Epidermal melanocyte (primary cell): ENCODE measurements around the gene SRD5A1.

Source experiments
- DNase-seq: peaks from one replicate; pipeline ENCODE4 v3.0.0; 2011; ENCODE audit warnings: low spot score; ENCODE audit not compliant: insufficient read length

The SRD5A1 gene

DNA sequence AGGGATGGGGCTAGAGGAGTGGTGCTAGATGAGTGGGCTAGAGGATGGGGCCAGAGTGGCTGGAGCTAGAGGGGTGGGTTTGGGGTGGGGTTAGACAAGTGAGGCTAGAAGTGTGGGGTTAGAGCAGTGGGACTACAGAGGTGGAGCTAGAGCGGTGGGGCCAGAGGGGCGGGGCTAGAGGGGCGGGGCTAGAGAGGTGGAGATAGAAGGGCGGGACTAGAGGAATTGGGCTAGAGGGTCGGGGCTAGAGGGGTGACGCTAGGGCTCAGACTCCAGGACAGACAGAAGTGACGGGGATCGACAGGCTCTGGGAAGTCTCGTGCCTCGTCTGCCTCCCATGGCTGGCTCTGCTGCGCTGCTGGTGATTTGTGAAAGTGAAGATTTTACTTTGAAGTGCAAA lies 49.0 kb downstream of the SRD5A1 start:
- DNase-seq: no peak

DNA sequence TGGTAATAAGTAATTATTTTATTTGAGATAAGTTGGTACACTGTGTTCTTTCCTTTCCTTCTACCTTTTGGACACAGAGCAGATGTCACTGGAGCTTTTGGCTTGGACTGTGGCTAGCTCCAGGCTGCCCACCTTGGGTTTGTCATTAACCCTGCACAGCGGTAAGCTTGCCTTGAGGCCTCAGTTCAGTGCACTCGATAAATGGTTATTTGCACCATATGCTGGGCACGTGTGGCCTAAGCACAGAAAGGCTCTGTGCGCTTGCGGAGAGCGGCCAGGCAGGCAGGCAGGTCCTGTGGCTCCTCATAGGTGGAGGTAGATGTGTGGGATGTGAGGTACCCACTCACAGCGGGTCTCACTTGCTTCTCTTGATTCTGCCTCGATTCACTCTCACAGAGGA lies 50.0 kb downstream of the SRD5A1 start:
- DNase-seq: no peak

DNA sequence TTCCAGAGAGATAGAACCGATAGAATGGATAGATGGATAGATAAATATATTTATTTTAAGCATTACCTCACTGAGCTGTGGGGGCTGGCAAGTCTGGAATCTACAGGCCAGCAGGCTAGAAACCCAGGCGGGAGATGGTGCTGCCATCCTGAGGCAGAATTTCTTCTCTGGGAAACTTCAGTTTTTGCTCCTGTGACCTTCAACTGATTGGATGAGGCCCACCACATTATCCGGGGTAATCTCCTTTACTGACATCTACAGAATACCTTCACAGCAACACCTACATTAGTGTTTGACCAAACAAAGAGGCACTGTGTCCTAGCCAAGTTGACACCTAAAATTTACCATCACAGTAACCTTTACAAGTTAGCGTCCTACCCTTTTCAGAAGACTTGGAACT lies 50.8 kb downstream of the SRD5A1 start:
- DNase-seq: no peak

DNA sequence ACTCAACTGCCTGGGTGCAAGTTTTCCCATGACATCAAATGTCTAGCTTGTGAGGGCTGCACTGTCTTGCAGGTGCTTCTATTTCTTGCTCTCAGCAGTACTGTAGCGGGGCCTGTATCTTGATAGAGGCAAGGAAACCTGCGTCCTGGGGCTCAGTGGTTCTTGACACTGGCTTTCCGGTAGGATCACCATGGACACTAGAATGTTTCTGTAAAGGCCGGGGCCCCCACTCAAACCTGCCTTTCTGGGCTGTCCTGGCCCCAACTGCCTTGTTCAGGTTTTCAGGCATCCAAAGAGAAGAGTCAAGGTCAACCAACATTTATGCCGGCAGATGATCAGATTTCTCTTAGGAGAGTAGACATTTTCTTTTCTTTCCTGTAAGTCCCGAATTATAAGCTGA lies 53.3 kb downstream of the SRD5A1 start:
- no peak for DNase-seq

DNA sequence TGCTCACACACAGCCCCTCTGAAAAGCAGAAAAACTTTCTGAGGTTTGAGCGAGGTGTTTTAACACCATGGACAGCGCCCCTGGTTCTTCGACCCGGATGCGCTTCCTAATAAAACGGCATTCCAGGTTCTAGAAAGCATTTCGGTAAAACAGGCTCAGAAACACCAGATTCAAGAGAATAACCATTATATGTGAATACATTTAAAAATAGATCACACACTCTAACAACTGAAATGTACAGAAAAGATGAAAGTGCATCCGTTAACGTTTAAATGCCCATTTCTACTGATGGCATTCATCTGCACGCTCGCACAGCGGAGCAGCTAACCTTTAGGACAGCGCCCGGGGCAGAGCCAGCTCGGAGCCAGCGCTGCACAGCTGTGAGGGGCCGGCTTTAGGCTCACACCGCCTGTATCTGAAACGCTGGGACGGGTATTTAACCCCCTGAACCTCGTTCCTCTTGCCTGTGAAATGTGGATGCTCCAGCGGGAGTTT lies 53.7 kb downstream of the SRD5A1 start:
- DNase-seq: no peak

DNA sequence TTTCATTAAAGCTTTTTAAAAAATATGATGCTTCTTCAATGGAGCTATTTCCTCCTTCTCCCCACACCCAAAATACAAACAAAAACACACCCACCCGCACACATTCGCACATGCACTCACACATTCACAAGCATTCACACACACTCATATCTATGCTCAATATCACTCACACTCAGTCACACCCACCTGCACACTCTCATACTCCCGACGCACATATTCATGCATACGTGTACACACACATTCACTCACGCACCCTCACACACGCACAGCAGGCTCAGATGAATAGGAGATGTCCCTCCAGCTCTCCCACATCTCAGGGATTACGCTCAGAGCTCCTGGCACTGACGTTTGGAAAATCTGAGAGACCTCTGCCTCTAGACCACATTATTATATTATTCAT lies 54.3 kb downstream of the SRD5A1 start:
- DNase-seq: no peak

DNA sequence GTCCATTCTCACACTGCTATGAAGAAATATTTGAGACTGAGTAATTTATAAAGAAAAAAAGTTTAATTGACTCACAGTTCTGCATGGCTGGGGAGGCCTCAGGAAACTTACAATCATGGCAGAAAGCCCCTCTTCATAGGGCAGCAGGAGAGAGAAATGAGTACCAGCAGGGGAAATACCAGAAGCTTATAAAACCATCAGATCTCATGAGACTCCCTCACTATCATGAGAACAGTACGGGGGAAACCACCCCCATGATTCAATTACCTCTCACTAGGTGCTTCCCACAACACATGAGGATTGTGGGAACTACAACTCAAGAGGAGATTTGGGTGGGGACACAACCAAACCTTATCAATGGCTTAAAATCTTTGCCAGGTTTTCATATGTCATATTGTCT lies 59.7 kb downstream of the SRD5A1 start:
- no peak for DNase-seq

DNA sequence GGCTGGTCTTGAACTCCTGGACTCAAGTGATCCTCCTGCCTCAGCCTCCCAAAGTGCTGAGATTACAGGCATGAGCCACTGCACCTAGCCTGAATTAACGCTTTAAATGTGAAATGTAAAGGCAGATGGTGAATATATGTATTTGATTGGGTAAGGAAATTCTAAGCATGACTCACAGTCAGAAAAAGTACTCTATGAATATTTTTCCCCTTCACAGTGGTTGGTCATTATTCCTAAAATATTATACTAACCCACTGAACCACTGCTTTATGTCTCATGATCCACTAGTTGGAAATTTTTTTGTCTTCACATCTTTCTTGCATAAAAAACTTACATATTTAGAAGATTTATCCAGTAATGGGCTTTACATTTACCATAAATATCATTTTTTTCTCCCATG lies 65.5 kb downstream of the SRD5A1 start:
- no peak for DNase-seq

DNA sequence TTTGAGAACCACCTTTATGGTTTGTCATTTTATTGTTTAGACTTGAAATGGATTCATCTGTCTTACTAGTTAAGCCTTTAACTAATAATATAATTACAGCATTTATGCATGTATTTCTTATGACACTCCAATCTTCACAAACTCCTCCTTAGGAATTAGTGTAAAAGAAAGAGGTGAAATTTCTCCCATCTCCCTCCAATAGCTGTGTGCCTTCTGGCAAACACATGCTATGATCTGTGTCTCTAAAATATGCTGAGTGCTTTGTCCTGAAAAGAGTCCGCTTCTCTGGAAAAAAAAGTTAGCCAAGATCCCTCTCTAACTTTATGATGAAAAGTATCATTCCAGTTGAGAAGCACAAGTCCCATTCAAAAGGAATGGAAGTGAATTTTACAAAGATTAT lies 66.1 kb downstream of the SRD5A1 start:
- no peak for DNase-seq

DNA sequence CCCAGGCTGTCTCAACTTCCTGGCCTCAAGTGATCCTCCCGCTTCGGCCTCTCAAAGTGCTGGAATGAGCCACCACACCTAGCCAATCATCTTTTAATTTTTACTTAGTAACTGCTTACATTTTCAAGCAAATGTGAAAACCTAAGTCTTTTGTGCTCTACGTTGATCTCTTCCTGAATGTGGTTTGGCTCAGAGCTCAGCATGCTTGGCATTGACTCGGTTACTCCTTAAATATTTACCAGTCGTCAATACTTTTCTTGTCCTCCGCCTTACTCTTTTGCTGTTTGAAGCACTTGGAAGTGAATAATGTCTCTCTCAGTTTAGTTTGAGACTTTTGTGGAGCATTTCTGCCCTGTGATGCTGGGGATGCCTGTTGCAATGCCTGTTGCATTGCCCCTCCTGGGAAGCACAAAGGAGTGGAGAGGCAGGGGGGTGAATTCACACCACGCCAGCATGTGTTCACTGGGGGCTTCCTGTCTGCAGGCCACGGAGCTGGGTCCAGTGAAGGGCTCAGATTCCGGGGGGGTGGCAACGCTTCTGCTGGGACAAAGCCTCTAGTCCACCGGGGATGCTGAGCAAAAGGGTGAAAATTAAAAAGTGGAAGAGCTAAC lies 66.9 kb downstream of the SRD5A1 start:
- DNase-seq: no peak

DNA sequence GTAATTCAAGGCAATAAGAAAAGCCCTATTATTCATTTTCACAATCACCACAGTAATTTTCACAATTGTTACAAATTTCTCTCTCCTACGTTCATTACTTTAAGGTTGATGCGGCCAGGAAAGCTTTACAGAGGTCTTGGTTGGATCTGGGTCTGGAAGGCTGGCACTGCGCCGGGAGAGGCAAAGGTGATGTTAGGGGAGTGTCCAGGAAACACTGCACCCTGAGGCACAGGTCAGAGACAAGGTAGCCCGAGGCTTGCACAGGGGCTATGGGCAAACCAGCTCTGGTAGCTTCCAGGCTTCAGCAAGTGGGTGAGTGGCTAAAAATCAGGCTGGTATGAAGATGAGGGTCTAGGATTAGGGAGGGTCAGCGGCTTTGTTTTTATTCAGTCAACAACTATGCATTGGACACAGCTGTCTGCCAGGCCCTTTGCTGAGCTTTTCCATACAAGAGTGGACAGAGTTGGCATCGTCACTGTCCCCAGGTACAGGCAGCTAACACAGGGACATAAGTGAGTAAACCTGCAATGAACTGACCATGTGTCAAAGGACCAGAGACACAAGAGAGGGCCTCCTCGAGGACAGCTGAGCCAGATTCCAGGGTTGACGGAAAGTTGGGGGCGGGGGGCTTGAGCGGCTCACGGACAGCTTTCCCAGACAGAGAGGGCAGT lies 67.6 kb downstream of the SRD5A1 start:
- DNase-seq: no peak

DNA sequence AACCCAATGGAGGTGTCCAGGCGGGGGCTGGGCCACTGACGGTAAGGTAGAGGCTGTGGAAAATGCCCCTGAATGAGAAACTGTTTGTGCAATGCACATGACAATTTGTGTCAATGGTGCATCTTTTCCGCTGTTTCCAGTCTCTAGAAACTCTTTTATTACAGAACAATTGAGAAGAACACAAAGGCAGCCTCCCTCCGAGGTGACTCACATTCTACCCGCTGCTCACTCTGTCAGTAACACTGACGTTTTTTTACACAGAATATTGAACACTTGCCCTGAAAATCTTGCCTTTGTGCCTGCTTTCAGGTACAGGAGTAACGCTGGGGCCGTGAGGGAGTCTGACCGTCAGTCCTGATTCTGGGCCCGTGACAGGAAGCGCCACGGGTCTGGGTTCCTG lies 68.3 kb downstream of the SRD5A1 start:
- DNase-seq: no peak

DNA sequence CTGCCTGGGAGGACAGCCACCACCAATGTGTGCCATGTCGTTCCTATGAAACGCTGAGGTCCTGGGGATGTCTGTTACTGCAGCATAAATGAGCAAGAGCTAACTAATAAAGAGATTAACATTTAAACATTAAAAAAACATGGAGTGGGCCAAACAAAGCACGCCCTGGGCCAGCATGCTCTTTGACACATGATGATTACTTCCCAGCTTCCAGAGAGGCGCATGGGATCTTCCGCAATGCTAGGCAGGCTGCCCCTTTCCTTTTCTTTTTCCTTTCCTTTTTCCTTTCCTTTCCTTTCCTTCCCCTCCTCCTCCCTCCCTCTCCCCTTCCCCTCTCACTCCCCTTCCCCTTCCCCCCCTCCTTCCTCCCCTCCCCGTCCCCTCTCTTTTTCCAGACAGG lies 69.4 kb downstream of the SRD5A1 start:
- no peak for DNase-seq

DNA sequence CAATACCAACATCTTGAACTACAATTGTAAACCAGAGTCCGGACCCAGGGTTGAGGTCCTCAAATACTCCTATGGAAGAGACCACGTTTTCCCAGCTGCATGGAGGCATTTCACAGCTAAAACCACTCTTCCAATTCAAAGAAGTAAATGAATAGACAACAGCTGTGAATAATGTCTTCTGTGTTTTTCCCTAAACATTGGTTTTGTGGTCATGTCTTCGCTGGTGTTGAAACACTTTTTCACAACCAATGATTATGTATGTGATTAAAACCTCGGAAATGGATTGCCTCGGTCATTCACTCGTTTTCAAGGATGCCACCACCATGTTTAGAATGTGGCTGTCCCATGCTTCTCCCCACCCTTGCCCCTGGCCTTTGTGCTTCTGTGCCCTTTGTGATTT lies 70.6 kb downstream of the SRD5A1 start:
- DNase-seq: no peak

DNA sequence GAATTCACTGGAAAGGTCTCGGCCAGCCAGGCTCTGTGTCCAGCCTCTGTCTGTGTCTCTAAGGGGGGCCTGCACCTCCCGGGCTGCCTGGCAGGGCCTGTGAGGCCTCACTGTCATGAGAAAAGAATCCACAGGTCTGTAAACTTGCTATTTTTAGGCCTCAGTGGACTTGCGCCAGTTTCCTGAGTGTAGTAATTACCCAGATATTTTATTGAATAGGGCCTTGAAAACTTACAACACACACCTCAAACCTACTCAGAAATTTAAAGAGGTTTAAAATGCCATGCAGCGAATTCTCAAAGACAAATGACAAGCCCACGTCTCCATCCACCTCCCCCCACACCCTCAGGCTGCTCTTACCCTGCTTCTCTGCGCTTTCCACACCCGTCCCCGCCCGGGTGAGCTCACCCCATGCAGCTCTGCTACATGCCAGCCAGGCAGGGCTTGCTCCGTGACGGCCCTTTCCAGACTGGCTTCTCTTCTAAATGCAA lies 71.2 kb downstream of the SRD5A1 start:
- no peak for DNase-seq

DNA sequence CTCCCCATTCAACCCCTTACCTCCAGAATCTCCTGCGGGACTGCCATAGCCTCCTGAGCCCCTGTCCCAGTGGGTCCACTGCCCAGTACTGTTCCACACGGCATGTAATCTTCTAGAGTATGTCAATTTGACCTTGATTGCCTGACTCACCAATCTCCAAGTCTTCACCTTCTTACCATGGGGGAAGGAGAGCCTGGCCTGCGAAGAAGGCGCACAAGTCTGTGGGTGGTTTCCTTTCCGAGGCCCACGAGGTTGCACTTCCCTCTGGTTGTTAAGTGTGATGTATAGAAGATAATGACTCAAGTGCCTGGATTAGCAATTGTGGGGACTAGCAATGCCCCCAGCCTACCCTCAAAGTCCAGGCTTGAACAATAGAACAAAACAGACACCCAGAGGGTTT lies 71.8 kb downstream of the SRD5A1 start:
- DNase-seq: no peak

DNA sequence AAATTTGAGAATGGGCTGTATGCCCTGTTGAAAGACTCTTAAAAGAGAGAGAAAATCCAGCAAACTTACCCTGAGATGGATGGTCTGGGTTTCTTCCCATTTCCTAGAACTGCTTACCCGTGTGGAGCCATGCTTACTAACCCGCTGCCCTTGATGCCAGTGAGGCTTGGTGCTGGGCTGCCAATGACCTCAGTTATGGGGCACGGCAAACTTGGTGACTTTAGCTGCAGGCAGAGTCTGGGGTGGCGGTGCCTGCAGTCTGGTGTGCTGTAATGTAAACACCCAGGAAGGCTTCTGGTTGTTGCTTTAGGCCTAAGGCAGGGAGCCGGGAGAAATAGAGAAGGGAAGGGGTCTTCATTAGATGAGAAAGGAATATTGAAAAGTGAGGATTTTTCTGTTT lies 72.7 kb downstream of the SRD5A1 start:
- DNase-seq: no peak

DNA sequence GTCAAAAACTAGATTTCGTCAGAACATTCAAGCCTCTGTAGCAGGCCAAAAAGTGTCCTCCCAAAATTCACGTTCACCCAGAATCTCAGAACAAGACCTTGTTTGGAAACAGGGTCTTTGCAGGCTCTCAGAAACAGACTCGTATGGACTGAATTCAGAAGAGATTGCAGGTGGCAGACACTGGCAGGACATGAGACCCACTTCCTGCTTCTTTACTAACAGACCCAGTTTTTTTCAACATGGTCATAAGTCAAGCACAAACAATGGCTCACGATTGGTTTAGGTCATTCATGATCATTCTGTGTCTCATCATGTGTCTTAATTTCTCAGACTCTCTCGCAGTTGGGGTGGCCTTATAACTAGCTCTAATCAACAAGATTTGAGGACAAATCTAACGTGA lies 74.6 kb downstream of the SRD5A1 start:
- DNase-seq: no peak

DNA sequence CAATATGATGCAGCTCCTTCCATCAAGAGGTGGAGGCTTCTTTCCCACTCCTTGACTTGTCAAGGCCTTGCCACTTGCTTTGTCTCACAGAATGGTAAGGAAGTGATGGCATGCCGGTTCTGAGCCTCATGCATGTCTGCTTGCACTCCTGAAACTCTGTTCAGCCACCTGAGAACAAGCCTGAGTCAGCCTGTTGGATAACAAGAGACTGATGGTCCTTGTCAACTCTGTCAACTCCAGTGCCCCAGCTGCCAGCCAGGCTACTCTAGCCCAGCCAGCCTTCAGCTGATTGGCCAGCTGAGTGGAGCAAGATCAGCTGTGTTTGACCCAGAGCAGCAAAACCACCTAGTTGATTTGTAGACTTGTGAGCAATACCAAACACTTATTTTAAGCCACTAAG lies 75.6 kb downstream of the SRD5A1 start:
- DNase-seq: no peak

DNA sequence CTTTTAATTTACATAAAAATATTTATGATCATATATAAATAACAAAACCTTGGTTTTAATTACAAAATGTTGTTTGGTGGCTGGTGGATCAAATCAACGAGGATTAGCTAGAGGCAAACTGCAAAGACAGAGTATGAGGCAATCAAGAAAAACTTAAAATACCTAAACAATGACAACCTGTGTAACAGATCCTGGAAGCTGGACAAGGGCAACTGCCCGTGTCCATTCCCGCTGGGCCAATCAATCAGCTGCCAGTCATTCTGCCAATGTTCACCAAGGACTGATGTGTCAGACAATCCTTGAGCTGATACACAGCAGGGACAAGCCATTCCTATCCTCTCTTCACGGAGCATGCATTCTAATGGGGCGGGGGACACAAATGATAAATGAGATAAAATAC lies 76.8 kb downstream of the SRD5A1 start:
- no peak for DNase-seq

DNA sequence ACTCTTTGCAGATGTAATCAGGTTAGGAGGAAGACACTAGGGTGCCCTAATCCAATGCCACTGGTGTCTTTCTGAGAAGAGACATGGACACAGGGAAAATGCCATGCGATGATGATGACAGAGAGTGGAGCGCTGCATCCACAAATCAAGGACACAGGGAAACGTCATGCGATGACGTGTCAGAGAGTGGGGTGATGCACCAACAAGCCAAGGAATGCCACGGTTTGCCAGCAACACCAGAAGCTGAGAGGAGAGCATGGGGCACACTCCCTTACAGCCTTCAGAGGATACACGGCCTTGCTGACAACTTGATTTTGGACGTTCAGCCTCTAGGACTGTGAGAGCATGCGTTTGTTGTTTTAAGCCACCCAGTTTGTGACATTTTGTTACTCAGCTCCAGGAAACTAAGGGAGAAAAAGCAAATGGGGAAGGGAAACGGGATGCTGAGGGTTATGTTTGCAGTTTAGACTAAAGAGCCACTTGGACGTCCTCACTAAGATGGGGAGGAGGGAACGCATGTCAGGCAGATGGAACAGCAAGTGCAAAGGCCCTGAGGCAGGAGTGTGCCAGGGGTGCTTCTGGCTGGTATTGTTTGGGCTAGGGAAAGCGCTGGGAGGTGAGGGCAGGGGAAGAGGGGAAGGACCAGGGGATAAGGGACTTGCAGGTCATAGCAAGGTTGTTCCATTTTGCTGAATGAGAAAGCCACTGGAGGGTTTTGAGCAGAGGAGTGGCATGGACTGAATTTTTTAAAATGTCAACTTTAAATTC lies 77.5 kb downstream of the SRD5A1 start:
- no peak for DNase-seq

DNA sequence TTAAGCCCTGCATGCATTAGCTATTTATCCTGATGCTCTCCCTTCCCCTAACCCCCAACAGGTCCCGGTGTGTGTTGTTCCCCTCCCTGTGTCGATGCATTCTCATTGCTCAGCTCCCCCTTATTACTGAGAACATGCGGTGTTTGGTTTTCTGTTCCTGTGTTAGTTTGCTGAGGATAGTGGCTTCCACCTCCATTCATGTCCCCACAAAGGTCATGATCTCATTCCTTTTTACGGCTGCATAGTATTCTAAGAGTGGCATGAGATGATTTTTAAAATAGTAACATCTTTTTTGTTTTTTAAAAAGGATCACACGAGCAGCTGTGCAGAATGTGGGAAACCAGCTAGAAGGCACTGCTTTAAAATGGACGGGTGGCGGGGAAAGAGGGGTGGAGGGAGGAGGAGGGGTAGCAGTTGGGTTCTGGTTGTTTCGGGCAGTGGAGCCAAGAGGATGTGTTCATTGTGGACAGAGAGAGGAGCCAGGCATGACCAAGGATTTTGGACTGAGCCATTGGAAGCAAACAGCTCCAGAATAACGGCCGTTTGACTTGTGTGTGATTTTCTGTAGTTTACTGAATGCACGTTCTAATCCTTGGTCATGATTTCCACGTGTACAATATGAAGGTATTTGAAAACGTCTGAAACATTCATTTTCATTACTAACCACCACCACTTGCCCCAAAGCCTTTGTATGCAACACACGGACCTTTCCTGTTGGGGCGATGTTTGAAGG lies 78.3 kb downstream of the SRD5A1 start:
- DNase-seq: no peak
